ENCODE measurements around the gene TNFRSF1A.
"Not testable (repeated sequence)": the region's sequence is repeated elsewhere in the genome, so short reads cannot be mapped to it uniquely, and the experiment has no call there.

Gene TNFRSF1A

GRCh38 chr12:6343518-6343917 is 1.6 kb upstream of the TNFRSF1A start:
- no peak for DNase-seq (ENCODE audit: low read depth)
- no peak for TF ChIP-seq CTCF (IDR thresholded peaks at IDR 0.05; ENCODE audit: low read depth, low read length, missing control alignments)
- H3K4me3 ChIP-seq (ENCODE audit: low read depth, low read length) = no peak overlapping the region
- in situ Hi-C loops (cut with HindIII; ENCODE audit: low sequenced_read_pairs) = no loop called here

- in situ Hi-C loops (cut with HindIII; ENCODE audit: low sequenced_read_pairs) = no loop called here
- TF ChIP-seq CTCF (IDR thresholded peaks at IDR 0.05; ENCODE audit: low read depth, low read length, missing control alignments) = no peak
- peak overlapping the region; percentile 99 for H3K4me3 ChIP-seq (ENCODE audit: low read depth, low read length)
- no peak for DNase-seq (ENCODE audit: low read depth)
Observed at GRCh38 chr12:6342140-6342889, 439 bp upstream of the TNFRSF1A start.

- no peak for TF ChIP-seq CTCF (IDR thresholded peaks at IDR 0.05; ENCODE audit: low read depth, low read length, missing control alignments)
- in situ Hi-C loops (cut with HindIII; ENCODE audit: low sequenced_read_pairs) = no loop called here
- DNase-seq (ENCODE audit: low read depth) = no peak
- H3K4me3 ChIP-seq (ENCODE audit: low read depth, low read length) = peak overlapping the region; percentile 99
Observed at GRCh38 chr12:6340745-6341416, 995 bp downstream of the TNFRSF1A start.

GRCh38 chr12:6340032-6340638 is 1.7 kb downstream of the TNFRSF1A start:
- TF ChIP-seq CTCF (IDR thresholded peaks at IDR 0.05; ENCODE audit: low read depth, low read length, missing control alignments) = no peak
- peak overlapping the region; percentile 99 for H3K4me3 ChIP-seq (ENCODE audit: low read depth, low read length)
- in situ Hi-C loops (cut with HindIII; ENCODE audit: low sequenced_read_pairs) = no loop called here
- DNase-seq (ENCODE audit: low read depth) = no peak

GRCh38 chr12:6338955-6339354 is 2.9 kb downstream of the TNFRSF1A start:
- in situ Hi-C loops (cut with HindIII; ENCODE audit: low sequenced_read_pairs) = no loop called here
- DNase-seq (ENCODE audit: low read depth) = no peak
- H3K4me3 ChIP-seq (ENCODE audit: low read depth, low read length) = peak overlapping the region; percentile 99
- TF ChIP-seq CTCF (IDR thresholded peaks at IDR 0.05; ENCODE audit: low read depth, low read length, missing control alignments) = no peak

GRCh38 chr12:6338536-6338935 is 3.3 kb downstream of the TNFRSF1A start:
- DNase-seq (ENCODE audit: low read depth); in situ Hi-C loops (cut with HindIII; ENCODE audit: low sequenced_read_pairs): not testable (repeated sequence)
- H3K4me3 ChIP-seq (ENCODE audit: low read depth, low read length) = peak overlapping the region; percentile 99

- in situ Hi-C loops (cut with HindIII; ENCODE audit: low sequenced_read_pairs) = no loop called here
- H3K4me3 ChIP-seq (ENCODE audit: low read depth, low read length) = peak overlapping the region; percentile 99
- DNase-seq (ENCODE audit: low read depth) = no peak
- TF ChIP-seq CTCF (IDR thresholded peaks at IDR 0.05; ENCODE audit: low read depth, low read length, missing control alignments) = no peak
Observed at GRCh38 chr12:6337958-6338433, 3.9 kb downstream of the TNFRSF1A start.

Measured in astrocyte of the cerebellum (primary cell).